ENCODE data around the gene TLCD5.
A peak's percentile ranks its signal among the peaks of the same experiment; 100 is the strongest.

TLCD5 gene

GRCh38 chr11:120352405-120352804 is 27.3 kb downstream of the TLCD5 start:
- Histone ChIP-seq H3K4me3 (ENCODE audit: extremely low read depth, insufficient read depth, low read length, poor library complexity, severe bottlenecking) (no peak overlapping the region), H3K4me1 (ENCODE audit: control insufficient read depth, insufficient read depth, low read length, poor library complexity, severe bottlenecking) (peaks cover 14% of the 10 kb centered on the region), H3K27ac (ENCODE audit: low read depth, low read length, severe bottlenecking) (no peak overlapping the region), H3K9me3 (ENCODE audit: control insufficient read depth, low read length) (no peaks in the 10 kb centered on the region), H3K36me3 (ENCODE audit: control insufficient read depth, insufficient read depth, low read length) (peaks cover 15% of the 10 kb centered on the region)
- WGBS, 2 experiments (ENCODE audit: insufficient coverage in 2 of 2) = 94 to 95% methylated on average over 2 to 3 of the region's 6 CpGs

- Histone ChIP-seq H3K4me1 (ENCODE audit: control insufficient read depth, insufficient read depth, low read length, poor library complexity, severe bottlenecking) (peaks cover 14% of the 10 kb centered on the region), H3K4me3 (ENCODE audit: extremely low read depth, insufficient read depth, low read length, poor library complexity, severe bottlenecking) (no peak overlapping the region), H3K27ac (ENCODE audit: low read depth, low read length, severe bottlenecking) (peak overlapping the region; percentile 23), H3K9me3 (ENCODE audit: control insufficient read depth, low read length) (no peaks in the 10 kb centered on the region), H3K36me3 (ENCODE audit: control insufficient read depth, insufficient read depth, low read length) (peaks cover 26% of the 10 kb centered on the region)
- WGBS, 2 experiments (ENCODE audit: insufficient coverage in 2 of 2) = 60% methylated on average over 1 of the region's 1 CpG; no CpG with 5 or more reads in 1 of the 2 experiments
Observed at GRCh38 chr11:120354068-120354467, 29.0 kb downstream of the TLCD5 start.

- Histone ChIP-seq H3K4me1 (ENCODE audit: control insufficient read depth, insufficient read depth, low read length, poor library complexity, severe bottlenecking) (peaks cover 14% of the 10 kb centered on the region), H3K4me3 (ENCODE audit: extremely low read depth, insufficient read depth, low read length, poor library complexity, severe bottlenecking) (no peak overlapping the region), H3K27ac (ENCODE audit: low read depth, low read length, severe bottlenecking) (no peak overlapping the region), H3K36me3 (ENCODE audit: control insufficient read depth, insufficient read depth, low read length) (peaks cover 26% of the 10 kb centered on the region), H3K9me3 (ENCODE audit: control insufficient read depth, low read length) (no peaks in the 10 kb centered on the region)
- 79 to 93% methylated on average over 2 to 4 of the region's 6 CpGs for WGBS, 2 experiments (ENCODE audit: insufficient coverage in 2 of 2)
Observed at GRCh38 chr11:120354779-120355178, 29.7 kb downstream of the TLCD5 start.

GRCh38 chr11:120357620-120358019 is 32.5 kb downstream of the TLCD5 start:
- Histone ChIP-seq H3K36me3 (ENCODE audit: control insufficient read depth, insufficient read depth, low read length) (peaks cover 28% of the 10 kb centered on the region), H3K4me1 (ENCODE audit: control insufficient read depth, insufficient read depth, low read length, poor library complexity, severe bottlenecking) (peaks cover 14% of the 10 kb centered on the region), H3K4me3 (ENCODE audit: extremely low read depth, insufficient read depth, low read length, poor library complexity, severe bottlenecking) (no peak overlapping the region), H3K9me3 (ENCODE audit: control insufficient read depth, low read length) (no peaks in the 10 kb centered on the region), H3K27ac (ENCODE audit: low read depth, low read length, severe bottlenecking) (no peak overlapping the region)
- 93 to 100% methylated on average over 3 to 5 of the region's 6 CpGs for WGBS, 2 experiments (ENCODE audit: insufficient coverage in 2 of 2)

- peaks cover 6% of the 10 kb centered on the region for H3K4me1 ChIP-seq (ENCODE audit: control insufficient read depth, insufficient read depth, low read length, poor library complexity, severe bottlenecking)
- no peaks in the 10 kb centered on the region for H3K9me3 ChIP-seq (ENCODE audit: control insufficient read depth, low read length)
- no peak overlapping the region for H3K4me3 ChIP-seq (ENCODE audit: extremely low read depth, insufficient read depth, low read length, poor library complexity, severe bottlenecking)
- no peak overlapping the region for H3K27ac ChIP-seq (ENCODE audit: low read depth, low read length, severe bottlenecking)
- 89 to 97% methylated on average over 3 of the region's 3 CpGs for WGBS, 2 experiments (ENCODE audit: insufficient coverage in 2 of 2)
- H3K36me3 ChIP-seq (ENCODE audit: control insufficient read depth, insufficient read depth, low read length) = peaks cover 22% of the 10 kb centered on the region
Observed at GRCh38 chr11:120358729-120359128, 33.6 kb downstream of the TLCD5 start.

- no peak overlapping the region for H3K27ac ChIP-seq (ENCODE audit: low read depth, low read length, severe bottlenecking)
- H3K9me3 ChIP-seq (ENCODE audit: control insufficient read depth, low read length) = no peaks in the 10 kb centered on the region
- no peaks in the 10 kb centered on the region for H3K4me1 ChIP-seq (ENCODE audit: control insufficient read depth, insufficient read depth, low read length, poor library complexity, severe bottlenecking)
- H3K4me3 ChIP-seq (ENCODE audit: extremely low read depth, insufficient read depth, low read length, poor library complexity, severe bottlenecking) = no peak overlapping the region
- H3K36me3 ChIP-seq (ENCODE audit: control insufficient read depth, insufficient read depth, low read length) = peaks cover 8% of the 10 kb centered on the region
Observed at GRCh38 chr11:120363436-120363835, 38.3 kb downstream of the TLCD5 start.

GRCh38 chr11:120365512-120365911 is 40.4 kb downstream of the TLCD5 start:
- Histone ChIP-seq H3K9me3 (ENCODE audit: control insufficient read depth, low read length) (no peaks in the 10 kb centered on the region), H3K27ac (ENCODE audit: low read depth, low read length, severe bottlenecking) (no peak overlapping the region), H3K4me1 (ENCODE audit: control insufficient read depth, insufficient read depth, low read length, poor library complexity, severe bottlenecking) (no peaks in the 10 kb centered on the region), H3K36me3 (ENCODE audit: control insufficient read depth, insufficient read depth, low read length) (peaks cover under 1% of the 10 kb centered on the region), H3K4me3 (ENCODE audit: extremely low read depth, insufficient read depth, low read length, poor library complexity, severe bottlenecking) (no peak overlapping the region)

GRCh38 chr11:120372296-120372695 is 47.2 kb downstream of the TLCD5 start:
- H3K27ac ChIP-seq (ENCODE audit: low read depth, low read length, severe bottlenecking) = no peak overlapping the region
- H3K36me3 ChIP-seq (ENCODE audit: control insufficient read depth, insufficient read depth, low read length) = no peaks in the 10 kb centered on the region
- no peaks in the 10 kb centered on the region for H3K9me3 ChIP-seq (ENCODE audit: control insufficient read depth, low read length)
- H3K4me1 ChIP-seq (ENCODE audit: control insufficient read depth, insufficient read depth, low read length, poor library complexity, severe bottlenecking) = no peaks in the 10 kb centered on the region
- no peak overlapping the region for H3K4me3 ChIP-seq (ENCODE audit: extremely low read depth, insufficient read depth, low read length, poor library complexity, severe bottlenecking)

GRCh38 chr11:120375076-120375475 is 50.0 kb downstream of the TLCD5 start:
- H3K4me3 ChIP-seq (ENCODE audit: extremely low read depth, insufficient read depth, low read length, poor library complexity, severe bottlenecking) = no peak overlapping the region
- H3K27ac ChIP-seq (ENCODE audit: low read depth, low read length, severe bottlenecking) = no peak overlapping the region
- H3K36me3 ChIP-seq (ENCODE audit: control insufficient read depth, insufficient read depth, low read length) = no peaks in the 10 kb centered on the region
- no peaks in the 10 kb centered on the region for H3K4me1 ChIP-seq (ENCODE audit: control insufficient read depth, insufficient read depth, low read length, poor library complexity, severe bottlenecking)
- 50% methylated on average over 1 of the region's 3 CpGs; no CpG with 5 or more reads in 1 of the 2 experiments for WGBS, 2 experiments (ENCODE audit: insufficient coverage in 2 of 2)
- H3K9me3 ChIP-seq (ENCODE audit: control insufficient read depth, low read length) = peaks cover 4% of the 10 kb centered on the region

GRCh38 chr11:120376547-120377182 is 51.6 kb downstream of the TLCD5 start:
- peaks cover 4% of the 10 kb centered on the region for H3K9me3 ChIP-seq (ENCODE audit: control insufficient read depth, low read length)
- no peaks in the 10 kb centered on the region for H3K36me3 ChIP-seq (ENCODE audit: control insufficient read depth, insufficient read depth, low read length)
- 100% methylated on average over 1 of the region's 6 CpGs; no CpG with 5 or more reads in 1 of the 2 experiments for WGBS, 2 experiments (ENCODE audit: insufficient coverage in 2 of 2)
- H3K4me1 ChIP-seq (ENCODE audit: control insufficient read depth, insufficient read depth, low read length, poor library complexity, severe bottlenecking) = no peaks in the 10 kb centered on the region
- H3K4me3 ChIP-seq (ENCODE audit: extremely low read depth, insufficient read depth, low read length, poor library complexity, severe bottlenecking) = no peak overlapping the region
- H3K27ac ChIP-seq (ENCODE audit: low read depth, low read length, severe bottlenecking) = no peak overlapping the region

GRCh38 chr11:120378474-120378873 is 53.4 kb downstream of the TLCD5 start:
- no peaks in the 10 kb centered on the region for H3K36me3 ChIP-seq (ENCODE audit: control insufficient read depth, insufficient read depth, low read length)
- peaks cover 15% of the 10 kb centered on the region for H3K9me3 ChIP-seq (ENCODE audit: control insufficient read depth, low read length)
- no peak overlapping the region for H3K27ac ChIP-seq (ENCODE audit: low read depth, low read length, severe bottlenecking)
- no peak overlapping the region for H3K4me3 ChIP-seq (ENCODE audit: extremely low read depth, insufficient read depth, low read length, poor library complexity, severe bottlenecking)
- WGBS, 2 experiments (ENCODE audit: insufficient coverage in 2 of 2) = 89 to 100% methylated on average over 1 to 2 of the region's 3 CpGs
- no peaks in the 10 kb centered on the region for H3K4me1 ChIP-seq (ENCODE audit: control insufficient read depth, insufficient read depth, low read length, poor library complexity, severe bottlenecking)
